WTC11 (cell line): ENCODE measurements around the gene CYP3A5. TPM values are rescaled to one million over a fixed set of nuclear protein-coding genes. Genes with fewer than 3 reads are reported as not detected.

Experiments used
- ATAC-seq: fragments of 200-7000 bp; cut with Tn5 transposase; 2 replicates; pipeline ENCODE4 v1.10.0; 2021; ENCODE audit warnings: mild to moderate bottlenecking, moderate library complexity
- CTCF ChIA-PET: fragments of 300-600 bp; sonication (Branson Sonifier 250); formaldehyde crosslinking; loops from one replicate; lab custom pipeline; 2021; ENCODE audit warnings: antibody characterized with exemption; lab: Charles Lee
- POLR2A ChIA-PET: fragments of 350-600 bp; sonication (Branson Sonifier 250); formaldehyde crosslinking; loops from one replicate; lab custom pipeline; 2021; ENCODE audit warnings: antibody characterized with exemption; lab: Charles Lee
- DNase-seq: peaks from one replicate; pipeline ENCODE4 v3.0.0; 2021; ENCODE audit warnings: low spot score
- H3K27ac Mint-ChIP-seq: 2 replicates; pipeline ENCODE4 v1.8.0; 2021; ENCODE audit warnings: mixed read lengths
- H3K27me3 Mint-ChIP-seq: 2 replicates; pipeline ENCODE4 v1.8.0; 2021; ENCODE audit warnings: low read depth, mild to moderate bottlenecking, moderate library complexity, mixed read lengths
- H3K36me3 Mint-ChIP-seq: 2 replicates; pipeline ENCODE4 v1.8.0; 2021; ENCODE audit warnings: mixed read lengths
- H3K4me1 Mint-ChIP-seq: 2 replicates; pipeline ENCODE4 v1.8.0; 2022; ENCODE audit warnings: mixed read lengths
- H3K4me3 Mint-ChIP-seq: 2 replicates; pipeline ENCODE4 v1.8.0; 2021; ENCODE audit warnings: mild to moderate bottlenecking, moderate library complexity, mixed read lengths
- H3K9me3 Mint-ChIP-seq: 2 replicates; pipeline ENCODE4 v1.8.0; 2021; ENCODE audit warnings: mixed read lengths
- ARID4B ChIP-seq: sonication (generic); formaldehyde crosslinking; IDR thresholded peaks from 2 replicates; pipeline ENCODE4 v1.8.0; 2023; ENCODE audit warnings: missing genetic modification reagents, mild to moderate bottlenecking, borderline replicate concordance
- ATF6 ChIP-seq: sonication (generic); formaldehyde crosslinking; IDR thresholded peaks from 2 replicates; pipeline ENCODE4 v1.8.1; 2023; ENCODE audit warnings: mild to moderate bottlenecking, missing genetic modification reagents
- ESRRA ChIP-seq: sonication (generic); formaldehyde crosslinking; IDR thresholded peaks from 2 replicates; pipeline ENCODE4 v1.8.1; 2022; ENCODE audit warnings: mild to moderate bottlenecking, missing genetic modification reagents, borderline replicate concordance
- FOXJ3 ChIP-seq: sonication (generic); formaldehyde crosslinking; IDR thresholded peaks from 2 replicates; pipeline ENCODE4 v1.9.0; 2021; ENCODE audit warnings: missing genetic modification reagents, mild to moderate bottlenecking, borderline replicate concordance
- HMGA2 ChIP-seq: fragments of 250-450 bp; sonication (Bioruptor Pico); IDR thresholded peaks from 2 replicates; pipeline ENCODE4 v1.4.0; 2021; ENCODE audit warnings: mild to moderate bottlenecking, moderate library complexity
- JAZF1 ChIP-seq: fragments of 250-450 bp; sonication (Bioruptor Pico); IDR thresholded peaks from 2 replicates; pipeline ENCODE4 v1.9.0; 2021; ENCODE audit warnings: moderate library complexity, mild to moderate bottlenecking, inconsistent platforms
- NR2C2 ChIP-seq: sonication (generic); formaldehyde crosslinking; IDR thresholded peaks from 2 replicates; pipeline ENCODE4 v1.8.0; 2022; ENCODE audit warnings: mild to moderate bottlenecking, missing genetic modification reagents
- OVOL2 ChIP-seq: fragments of 250-450 bp; sonication (Bioruptor Pico); IDR thresholded peaks from 2 replicates; pipeline ENCODE4 v1.9.0; 2021; ENCODE audit warnings: mild to moderate bottlenecking, borderline replicate concordance
- PRDM15 ChIP-seq: sonication (generic); formaldehyde crosslinking; IDR thresholded peaks from 2 replicates; pipeline ENCODE4 v1.8.0; 2022; ENCODE audit warnings: missing genetic modification reagents
- RELA ChIP-seq: sonication (generic); formaldehyde crosslinking; IDR thresholded peaks from 2 replicates; pipeline ENCODE4 v1.8.1; 2022; ENCODE audit warnings: missing genetic modification reagents, mild to moderate bottlenecking, borderline replicate concordance
- USF2 ChIP-seq: sonication (generic); formaldehyde crosslinking; IDR thresholded peaks from 2 replicates; pipeline ENCODE4 v1.8.1; 2023; ENCODE audit warnings: mild to moderate bottlenecking, missing genetic modification reagents, moderate library complexity
- ZNF121 ChIP-seq: sonication (generic); formaldehyde crosslinking; IDR thresholded peaks from 2 replicates; pipeline ENCODE4 v1.8.0; 2023; ENCODE audit warnings: missing genetic modification reagents
- ZNF281 ChIP-seq: sonication (generic); formaldehyde crosslinking; IDR thresholded peaks from 2 replicates; pipeline ENCODE4 v1.8.0; 2023; ENCODE audit warnings: mild to moderate bottlenecking, missing genetic modification reagents
- total RNA-seq: library from RNA; stranded (reverse); gene quantifications from 3 replicates; pipeline ENCODE4 v1.2.3, GENCODE V29; 2021

CYP3A5 gene
- total RNA-seq, 1 experiment from 2014 or later = 0.39 TPM

- TF ChIP-seq ARID4B (CRISPR knock-in tag) = no peak
- TF ChIP-seq HMGA2 (CRISPR knock-in tag) = no peak
- no peak for TF ChIP-seq JAZF1 (CRISPR knock-in tag)
These were observed 60.1 kb downstream of the CYP3A5 start (continued) for GRCh38 chr7:99619571-99620130.

GRCh38 chr7:99618726-99619125, 61.1 kb downstream of the CYP3A5 start:
- H3K27ac Mint-ChIP-seq = no peak overlapping the region
- DNase-seq = no peak
- CTCF ChIA-PET = no interaction called here
- H3K27me3 Mint-ChIP-seq = no peaks in the 10 kb centered on the region
- ATAC-seq = no peak
- peaks cover 11% of the 10 kb centered on the region for H3K4me1 Mint-ChIP-seq
- POLR2A ChIA-PET = no interaction called here
- peak overlapping the region; percentile 95 for H3K4me3 Mint-ChIP-seq
- peaks cover 51% of the 10 kb centered on the region for H3K36me3 Mint-ChIP-seq
- H3K9me3 Mint-ChIP-seq = no peaks in the 10 kb centered on the region
- TF ChIP-seq ATF6 (CRISPR knock-in tag) = no peak
- TF ChIP-seq ESRRA (CRISPR knock-in tag) = no peak
- no peak for TF ChIP-seq FOXJ3 (CRISPR knock-in tag)
- TF ChIP-seq ZNF281 (CRISPR knock-in tag) = no peak
- no peak for TF ChIP-seq ARID4B (CRISPR knock-in tag)
- TF ChIP-seq OVOL2 (CRISPR knock-in tag) = no peak
- no peak for TF ChIP-seq PRDM15 (CRISPR knock-in tag)
- no peak for TF ChIP-seq RELA (CRISPR knock-in tag)
- TF ChIP-seq ZNF121 (CRISPR knock-in tag) = no peak
- no peak for TF ChIP-seq NR2C2 (CRISPR knock-in tag)
- TF ChIP-seq USF2 (CRISPR knock-in tag) = no peak
